CD4-positive, alpha-beta T cell treated with Interleukin-4 for 1 hour (primary cell): ENCODE measurements around the gene CDK10.

Source experiments
- DNase-seq, 2 donors: peaks; one replicate each; pipeline ENCODE4 v3.0.0-alpha.2; 2020 to 2022

The CDK10 gene

GRCh38 chr16:89738072-89738377, 51.5 kb downstream of the CDK10 start:
- no peak for DNase-seq

DNA sequence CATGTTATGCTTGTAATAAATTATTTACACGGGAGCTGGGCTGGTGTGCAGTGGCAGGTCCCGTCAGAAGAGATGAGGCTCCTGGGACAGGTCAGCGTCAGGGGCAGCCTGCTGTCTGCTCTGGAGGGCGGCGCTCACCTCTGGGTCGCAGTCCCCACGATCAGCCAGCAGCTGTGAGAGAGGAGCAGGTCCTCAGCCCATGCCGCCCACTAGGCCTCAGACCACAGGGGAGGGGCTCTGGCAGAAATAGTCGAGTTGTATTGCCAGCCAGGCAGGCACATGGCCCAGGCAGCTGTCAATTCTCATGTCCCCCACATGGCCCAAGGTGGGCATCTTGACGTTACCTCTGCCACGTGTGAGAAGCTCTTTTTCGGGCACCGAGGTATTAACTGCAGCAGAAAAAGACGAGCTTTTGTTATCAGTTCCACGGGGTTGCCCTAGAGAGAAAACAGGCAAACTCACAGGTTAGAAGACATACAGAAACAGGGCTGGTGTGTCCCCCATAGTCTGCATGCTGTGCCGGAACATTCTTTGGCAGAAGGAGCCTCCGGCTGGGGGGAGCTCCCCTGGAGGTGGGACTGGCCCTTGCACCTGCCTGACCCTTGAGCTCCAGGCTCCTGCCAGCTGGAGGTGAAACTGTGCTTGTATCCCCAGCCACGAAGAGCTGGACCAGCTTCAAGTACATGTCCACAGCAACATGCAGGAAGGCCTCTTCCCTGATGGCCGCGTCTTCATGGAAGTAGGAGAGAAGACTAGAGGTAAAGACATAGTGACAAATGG, 52.2 kb downstream of the CDK10 start:
- DNase-seq: no peak

- no peak for DNase-seq
These were observed 52.9 kb downstream of the CDK10 start for GRCh38 chr16:89739383-89739782.

GRCh38 chr16:89741342-89742014, 55.0 kb downstream of the CDK10 start:
- no peak for DNase-seq

DNA sequence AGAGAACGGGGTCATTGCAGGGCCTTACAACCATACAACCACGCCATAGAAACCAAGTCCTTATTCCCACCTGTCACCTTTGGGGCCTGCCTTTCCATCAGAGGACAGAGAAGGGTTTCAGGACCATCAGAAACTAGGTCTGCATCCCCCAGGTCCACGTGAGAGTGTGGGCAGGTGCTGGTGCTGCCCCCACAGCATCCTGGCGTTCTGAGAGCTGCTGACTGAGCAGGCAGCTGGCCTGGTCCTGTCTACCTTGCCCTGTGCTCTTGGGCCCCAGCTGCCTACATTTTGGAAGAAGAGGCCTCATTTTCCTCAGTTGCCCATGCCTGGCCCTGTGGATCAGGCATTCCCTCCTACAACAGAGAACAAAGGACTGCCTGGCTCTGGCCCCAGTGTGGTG, 56.5 kb downstream of the CDK10 start:
- no peak for DNase-seq

DNA sequence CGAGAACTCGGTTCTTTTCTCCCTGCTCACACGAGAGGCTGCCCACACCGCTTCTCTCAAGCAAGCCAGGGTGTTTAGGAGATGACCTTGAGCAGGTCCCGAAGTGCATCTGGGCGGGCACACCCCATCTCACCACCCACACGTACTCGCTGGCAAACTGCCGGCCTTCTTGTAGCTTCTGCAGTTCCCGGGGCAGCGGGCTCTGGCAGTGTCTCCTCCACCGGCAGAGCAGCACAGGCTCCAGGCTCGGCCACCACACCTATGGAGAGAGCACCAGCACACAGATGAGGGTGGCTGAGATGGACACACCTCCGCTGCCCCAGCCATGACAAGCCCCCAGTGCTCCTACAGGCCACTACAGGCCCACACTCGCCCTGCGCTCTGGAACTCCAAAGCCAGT, 58.3 kb downstream of the CDK10 start:
- no peak for DNase-seq
